ENCODE results near the gene PTPN12. TPM values are rescaled to one million over a fixed set of nuclear protein-coding genes. Genes with fewer than 3 reads are reported as not detected.
"Not testable (repeated sequence)": the region's sequence is repeated elsewhere in the genome, so short reads cannot be mapped to it uniquely, and the experiment has no call there.

PTPN12 gene
- total and polyA plus RNA-seq, 8 donors: 8.4 to 147 (median 38.6) TPM

GRCh38 chr7:77520261-77520660 is 16.8 kb upstream of the PTPN12 start:
- WGBS, 5 donors: 64 to 74% (median 71%) methylated on average over 1 of the region's 1 CpG
- no peaks in the 10 kb centered on the region for H3K4me1 ChIP-seq

GRCh38 chr7:77521537-77521936 is 15.6 kb upstream of the PTPN12 start:
- 95 to 100% (median 96%) methylated on average over 5 of the region's 5 CpGs for WGBS, 5 donors
- H3K27ac ChIP-seq; H3K9me3 ChIP-seq; H3K4me1 ChIP-seq; H3K4me3 ChIP-seq; H3K36me3 ChIP-seq; intact Hi-C loops (cut with DNase I; ENCODE audit: low total_unique reads); DNase-seq; H3K27me3 ChIP-seq: not testable (repeated sequence)

More at GRCh38 chr7:77520261-77520660, 16.8 kb upstream of the PTPN12 start:
- Histone ChIP-seq H3K27me3 (no peaks in the 10 kb centered on the region), H3K9me3 (no peaks in the 10 kb centered on the region), H3K4me3 (no peak overlapping the region), H3K27ac (no peak overlapping the region), H3K36me3 (no peaks in the 10 kb centered on the region)
- TF ChIP-seq POLR2A (IDR thresholded peaks at IDR 0.05) (no peak), CTCF (IDR thresholded peaks at IDR 0.05) (no peak), EP300 (IDR thresholded peaks at IDR 0.05) (no peak), POLR2AphosphoS5 (IDR thresholded peaks at IDR 0.05) (no peak)
- no peak for DNase-seq
- intact Hi-C loops (cut with DNase I; ENCODE audit: low total_unique reads): no loop called here

- intact Hi-C loops (cut with DNase I; ENCODE audit: low total_unique reads): no loop called here
- no peak for DNase-seq
Observed at GRCh38 chr7:77524731-77525130, 12.4 kb upstream of the PTPN12 start.

GRCh38 chr7:77525231-77525630 is 11.9 kb upstream of the PTPN12 start:
- H3K36me3 ChIP-seq: no peaks in the 10 kb centered on the region
- no peak overlapping the region for H3K4me3 ChIP-seq
- intact Hi-C loops (cut with DNase I; ENCODE audit: low total_unique reads): no loop called here
- H3K9me3 ChIP-seq: no peaks in the 10 kb centered on the region
- no peaks in the 10 kb centered on the region for H3K4me1 ChIP-seq
- TF ChIP-seq CTCF (IDR thresholded peaks at IDR 0.05): no peak
- no peak for TF ChIP-seq POLR2A (IDR thresholded peaks at IDR 0.05)
- no peak for TF ChIP-seq POLR2AphosphoS5 (IDR thresholded peaks at IDR 0.05)
- TF ChIP-seq EP300 (IDR thresholded peaks at IDR 0.05): no peak
- H3K27me3 ChIP-seq: no peaks in the 10 kb centered on the region
- H3K27ac ChIP-seq: no peak overlapping the region
- no peak for DNase-seq
- WGBS, 5 donors: 87 to 96% (median 92%) methylated on average over 2 of the region's 2 CpGs

More at GRCh38 chr7:77524731-77525130, 12.4 kb upstream of the PTPN12 start:
- H3K9me3 ChIP-seq: no peaks in the 10 kb centered on the region
- no peak for TF ChIP-seq CTCF (IDR thresholded peaks at IDR 0.05)
- TF ChIP-seq POLR2AphosphoS5 (IDR thresholded peaks at IDR 0.05): no peak
- no peak for TF ChIP-seq EP300 (IDR thresholded peaks at IDR 0.05)
- no peak for TF ChIP-seq POLR2A (IDR thresholded peaks at IDR 0.05)
- H3K27ac ChIP-seq: no peak overlapping the region
- no peaks in the 10 kb centered on the region for H3K27me3 ChIP-seq
- H3K4me3 ChIP-seq: no peak overlapping the region
- no peaks in the 10 kb centered on the region for H3K4me1 ChIP-seq
- H3K36me3 ChIP-seq: no peaks in the 10 kb centered on the region

GRCh38 chr7:77528368-77528767 is 8.7 kb upstream of the PTPN12 start:
- DNase-seq: no peak
- no peaks in the 10 kb centered on the region for H3K9me3 ChIP-seq
- H3K4me1 ChIP-seq: peaks cover 0 to 4% (median 0%) of the 10 kb centered on the region in 4 donors
- H3K4me3 ChIP-seq: no peak overlapping the region
- H3K27me3 ChIP-seq: no peaks in the 10 kb centered on the region
- no peak for TF ChIP-seq POLR2AphosphoS5 (IDR thresholded peaks at IDR 0.05)
- no peak for TF ChIP-seq CTCF (IDR thresholded peaks at IDR 0.05)
- no peak for TF ChIP-seq EP300 (IDR thresholded peaks at IDR 0.05)
- no peak for TF ChIP-seq POLR2A (IDR thresholded peaks at IDR 0.05)
- intact Hi-C loops (cut with DNase I; ENCODE audit: low total_unique reads): no loop called here
- H3K27ac ChIP-seq: no peak overlapping the region
- no peaks in the 10 kb centered on the region for H3K36me3 ChIP-seq

Measured in stomach (tissue), 9 donors.